PFSK-1 (cell line): Measurements from ENCODE around the gene C16orf95.

ENCODE experiments used
- FOXP2 ChIP-seq: optimal IDR thresholded peaks from 2 replicates; pipeline ENCODE3; 2011; ENCODE audit warnings: borderline replicate concordance, control low read depth, inconsistent platforms; ENCODE audit not compliant: insufficient read depth; ENCODE audit errors: extremely low read length, extremely low read depth
- POLR2AphosphoS5 ChIP-seq: IDR thresholded peaks from 2 replicates; pipeline ENCODE4 v1.6.1; 2012; ENCODE audit warnings: low read depth, mild to moderate bottlenecking, control low read depth, low read length, moderate library complexity
- SIN3A ChIP-seq: IDR thresholded peaks from 2 replicates; pipeline ENCODE4 v1.6.1; 2012; ENCODE audit warnings: mild to moderate bottlenecking, low read length, moderate library complexity, borderline replicate concordance; ENCODE audit not compliant: insufficient read depth
- TAF1 ChIP-seq: IDR thresholded peaks from 2 replicates; pipeline ENCODE4 v1.6.1; 2012; ENCODE audit warnings: low read length, control low read depth, borderline replicate concordance; ENCODE audit not compliant: insufficient read depth
- TF ChIP-seq, protein P1 (sequence below), 2 experiments: IDR thresholded peaks; 2 replicates each; pipeline versions ENCODE4 v1.6.1 to v1.8.0; 2011 to 2012; ENCODE audit warnings: low read depth in 2 of 2, low read length in 2 of 2, control low read depth in 1 of 2, inconsistent platforms in 1 of 2, mild to moderate bottlenecking in 1 of 2, moderate library complexity in 1 of 2; ENCODE audit not compliant: insufficient read depth in 1 of 2

DNA sequence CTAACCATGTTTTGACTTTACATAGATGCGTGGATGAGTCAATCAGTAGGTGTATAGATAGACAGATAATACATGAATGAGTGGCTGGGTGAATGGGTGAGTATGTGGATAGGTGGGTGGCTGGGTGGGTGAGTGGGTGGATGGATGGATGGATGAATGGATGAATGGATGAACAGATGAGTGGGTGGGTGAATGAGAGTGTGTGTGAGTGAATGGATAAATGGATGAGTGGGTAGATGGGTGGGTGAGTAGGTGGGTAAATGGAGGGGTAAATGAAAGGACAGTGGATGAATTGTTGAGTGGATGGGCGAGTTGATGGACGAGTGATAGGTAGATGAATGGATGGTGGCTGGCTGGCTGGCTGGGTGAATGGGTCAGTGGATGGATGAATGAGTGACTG lies 23.2 kb downstream of the C16orf95 start:
- no peak for TF ChIP-seq POLR2AphosphoS5
- no peak for TF ChIP-seq TAF1
- TF ChIP-seq, protein P1, sequence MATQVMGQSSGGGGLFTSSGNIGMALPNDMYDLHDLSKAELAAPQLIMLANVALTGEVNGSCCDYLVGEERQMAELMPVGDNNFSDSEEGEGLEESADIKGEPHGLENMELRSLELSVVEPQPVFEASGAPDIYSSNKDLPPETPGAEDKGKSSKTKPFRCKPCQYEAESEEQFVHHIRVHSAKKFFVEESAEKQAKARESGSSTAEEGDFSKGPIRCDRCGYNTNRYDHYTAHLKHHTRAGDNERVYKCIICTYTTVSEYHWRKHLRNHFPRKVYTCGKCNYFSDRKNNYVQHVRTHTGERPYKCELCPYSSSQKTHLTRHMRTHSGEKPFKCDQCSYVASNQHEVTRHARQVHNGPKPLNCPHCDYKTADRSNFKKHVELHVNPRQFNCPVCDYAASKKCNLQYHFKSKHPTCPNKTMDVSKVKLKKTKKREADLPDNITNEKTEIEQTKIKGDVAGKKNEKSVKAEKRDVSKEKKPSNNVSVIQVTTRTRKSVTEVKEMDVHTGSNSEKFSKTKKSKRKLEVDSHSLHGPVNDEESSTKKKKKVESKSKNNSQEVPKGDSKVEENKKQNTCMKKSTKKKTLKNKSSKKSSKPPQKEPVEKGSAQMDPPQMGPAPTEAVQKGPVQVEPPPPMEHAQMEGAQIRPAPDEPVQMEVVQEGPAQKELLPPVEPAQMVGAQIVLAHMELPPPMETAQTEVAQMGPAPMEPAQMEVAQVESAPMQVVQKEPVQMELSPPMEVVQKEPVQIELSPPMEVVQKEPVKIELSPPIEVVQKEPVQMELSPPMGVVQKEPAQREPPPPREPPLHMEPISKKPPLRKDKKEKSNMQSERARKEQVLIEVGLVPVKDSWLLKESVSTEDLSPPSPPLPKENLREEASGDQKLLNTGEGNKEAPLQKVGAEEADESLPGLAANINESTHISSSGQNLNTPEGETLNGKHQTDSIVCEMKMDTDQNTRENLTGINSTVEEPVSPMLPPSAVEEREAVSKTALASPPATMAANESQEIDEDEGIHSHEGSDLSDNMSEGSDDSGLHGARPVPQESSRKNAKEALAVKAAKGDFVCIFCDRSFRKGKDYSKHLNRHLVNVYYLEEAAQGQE (IDR thresholded peaks at IDR 0.05; ENCODE audit: insufficient read depth in 1 of 2, low read depth in 2 of 2, low read length in 2 of 2), result no peak
- no peak for TF ChIP-seq SIN3A
- TF ChIP-seq FOXP2, result no peak
